HT-29 (cell line): ENCODE results near the gene SLIT3. TPM values are rescaled to one million over a fixed set of nuclear protein-coding genes. Genes with fewer than 3 reads are reported as not detected.

Source experiments
- DNase-seq: peaks from one replicate; pipeline ENCODE4 v3.0.0-alpha.2; 2015; ENCODE audit warnings: low spot score
- total RNA-seq: library from RNA; depleted of rRNA; stranded (reverse); fragments of >200 nt; shearing (Covaris generic); gene quantifications from 2 replicates; pipeline ENCODE4 v1.2.3, GENCODE V29; 2014

Gene SLIT3
- total RNA-seq, 1 experiment from 2014 or later = not detected

GRCh38 chr5:169265888-169266287 lies 35.1 kb downstream of the SLIT3 start:
- DNase-seq = peak; percentile 39

- DNase-seq = no peak
These were observed 37.3 kb downstream of the SLIT3 start for GRCh38 chr5:169263591-169263990.

GRCh38 chr5:169260896-169261569 lies 39.9 kb downstream of the SLIT3 start:
- DNase-seq = no peak

GRCh38 chr5:169258372-169259000 lies 42.5 kb downstream of the SLIT3 start:
- no peak for DNase-seq

- DNase-seq = no peak
These were observed 44.7 kb downstream of the SLIT3 start for GRCh38 chr5:169256191-169256590.

- DNase-seq = no peak
These were observed 47.9 kb downstream of the SLIT3 start for GRCh38 chr5:169253071-169253470.

GRCh38 chr5:169251333-169252084 lies 49.4 kb downstream of the SLIT3 start:
- DNase-seq = no peak

GRCh38 chr5:169250887-169251286 lies 50.1 kb downstream of the SLIT3 start:
- no peak for DNase-seq

- DNase-seq = no peak
These were observed 51.9 kb downstream of the SLIT3 start for GRCh38 chr5:169248996-169249395.

GRCh38 chr5:169248550-169248949 lies 52.4 kb downstream of the SLIT3 start:
- no peak for DNase-seq

GRCh38 chr5:169244812-169245211 lies 56.1 kb downstream of the SLIT3 start:
- no peak for DNase-seq

GRCh38 chr5:169243651-169244422 lies 57.1 kb downstream of the SLIT3 start:
- DNase-seq = no peak

GRCh38 chr5:169242849-169243186 lies 58.1 kb downstream of the SLIT3 start:
- DNase-seq = no peak

- no peak for DNase-seq
These were observed 58.6 kb downstream of the SLIT3 start for GRCh38 chr5:169242175-169242848.

- no peak for DNase-seq
These were observed 71.5 kb downstream of the SLIT3 start for GRCh38 chr5:169229342-169229892.

GRCh38 chr5:169226895-169227294 lies 74.0 kb downstream of the SLIT3 start:
- peak; percentile 7 for DNase-seq

GRCh38 chr5:169225830-169226356 lies 75.0 kb downstream of the SLIT3 start:
- DNase-seq = no peak

GRCh38 chr5:169223595-169223953 lies 77.4 kb downstream of the SLIT3 start:
- no peak for DNase-seq

GRCh38 chr5:169222934-169223594 lies 77.9 kb downstream of the SLIT3 start:
- no peak for DNase-seq

- no peak for DNase-seq
These were observed 79.4 kb downstream of the SLIT3 start for GRCh38 chr5:169221519-169221918.
